Glomerular visceral epithelial cell (primary cell): ENCODE measurements around the gene OR9A2.
"Not testable (repeated sequence)": the region's sequence is repeated elsewhere in the genome, so short reads cannot be mapped to it uniquely, and the experiment has no call there.

Experiments
- DNase-seq: peaks from one replicate; pipeline ENCODE4 v3.0.0-alpha.2; 2016; ENCODE audit errors: extremely low spot score

The OR9A2 gene

GRCh38 chr7:143018931-143019330 is 8.0 kb downstream of the OR9A2 start:
- no peak for DNase-seq

- DNase-seq, result no peak
Measured at GRCh38 chr7:143016996-143017395, 9.9 kb downstream of the OR9A2 start.

- no peak for DNase-seq
Measured at GRCh38 chr7:143015926-143016490, 10.9 kb downstream of the OR9A2 start.

- no peak for DNase-seq
Measured at GRCh38 chr7:143015084-143015483, 11.8 kb downstream of the OR9A2 start.

GRCh38 chr7:143013893-143014292 is 13.0 kb downstream of the OR9A2 start:
- DNase-seq, result no peak

DNA sequence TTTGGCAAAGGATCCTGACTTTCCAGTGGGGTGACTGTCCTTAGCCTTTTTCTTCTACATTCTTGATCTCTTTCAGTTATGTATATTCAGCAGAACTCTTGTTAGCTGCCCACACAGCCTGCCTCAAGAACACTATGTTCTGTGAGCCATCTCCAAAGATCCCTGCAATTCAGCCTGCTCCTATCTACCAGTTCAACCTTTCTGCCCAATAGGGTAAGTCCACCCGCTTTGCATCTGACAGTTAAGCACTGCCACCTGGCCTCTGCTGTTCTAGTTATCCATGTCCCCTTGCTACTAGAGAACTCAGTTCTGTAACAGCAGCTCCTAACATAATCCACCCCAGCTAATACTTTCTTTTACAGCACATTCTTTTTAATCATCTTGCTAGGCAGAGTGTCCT is 13.5 kb downstream of the OR9A2 start:
- no peak for DNase-seq

DNA sequence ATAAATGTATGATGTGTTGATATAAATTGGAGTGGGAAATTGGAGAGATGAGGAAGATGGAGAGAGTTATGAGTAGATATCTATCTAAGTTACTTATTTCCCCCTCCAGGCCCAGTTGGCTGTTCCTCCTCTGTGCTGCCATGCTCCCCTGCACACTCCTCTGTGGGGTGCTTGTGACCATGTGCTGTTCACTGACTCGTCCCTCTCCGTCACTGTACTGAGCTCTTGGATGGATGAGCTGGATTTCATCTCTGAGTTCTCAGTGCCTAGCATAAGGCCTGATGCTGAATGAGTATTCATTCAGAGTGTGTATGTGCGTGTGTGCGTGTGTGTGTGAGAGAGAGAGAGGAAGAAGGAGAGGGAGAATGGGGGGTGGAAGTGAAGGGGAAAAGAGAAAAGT is 14.5 kb downstream of the OR9A2 start:
- DNase-seq, result no peak

GRCh38 chr7:143012001-143012400 is 14.9 kb downstream of the OR9A2 start:
- DNase-seq, result no peak

DNA sequence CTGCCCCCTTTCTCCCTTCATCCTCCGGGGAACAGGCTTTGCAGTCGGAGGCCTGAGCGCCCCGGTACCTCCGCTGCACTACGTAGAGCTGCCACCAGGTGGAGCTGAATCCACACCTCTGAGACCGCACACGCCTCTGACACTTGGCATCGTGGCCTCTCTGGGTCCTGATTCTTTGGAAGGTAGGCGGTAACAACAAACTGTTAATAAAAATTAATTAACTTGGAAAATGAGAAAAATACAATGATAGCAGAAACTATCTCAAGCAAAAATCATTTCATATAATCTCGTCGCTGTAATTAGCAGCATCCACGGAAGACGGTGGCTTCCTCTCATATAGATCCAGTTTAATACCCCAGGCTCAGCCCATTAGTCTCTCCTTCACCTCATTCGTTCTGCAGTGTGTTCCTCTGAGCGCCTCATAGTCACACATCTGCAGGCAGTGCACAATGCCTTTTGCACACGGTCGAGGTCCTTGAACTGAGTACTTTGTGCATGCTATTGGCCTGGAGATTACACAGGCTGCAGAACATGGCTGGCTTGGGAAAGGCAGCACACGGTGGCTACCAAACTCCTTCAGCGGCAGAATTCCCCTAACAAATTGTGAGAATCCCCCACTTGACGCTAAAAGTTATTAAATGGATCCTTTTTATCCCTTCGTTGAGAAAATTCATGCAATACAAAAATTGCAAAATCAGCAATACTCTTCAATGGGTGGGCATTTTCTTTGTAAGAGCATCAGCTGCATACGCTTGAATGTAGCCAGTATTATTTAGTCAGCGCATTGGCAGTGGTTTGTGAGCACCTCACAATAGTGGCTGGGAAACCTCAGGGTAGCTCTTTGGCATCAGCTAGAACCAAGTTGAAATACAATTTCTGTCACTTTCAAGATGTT is 18.7 kb downstream of the OR9A2 start:
- peak; percentile 58 for DNase-seq

GRCh38 chr7:143005632-143006260 is 21.2 kb downstream of the OR9A2 start:
- no peak for DNase-seq

DNA sequence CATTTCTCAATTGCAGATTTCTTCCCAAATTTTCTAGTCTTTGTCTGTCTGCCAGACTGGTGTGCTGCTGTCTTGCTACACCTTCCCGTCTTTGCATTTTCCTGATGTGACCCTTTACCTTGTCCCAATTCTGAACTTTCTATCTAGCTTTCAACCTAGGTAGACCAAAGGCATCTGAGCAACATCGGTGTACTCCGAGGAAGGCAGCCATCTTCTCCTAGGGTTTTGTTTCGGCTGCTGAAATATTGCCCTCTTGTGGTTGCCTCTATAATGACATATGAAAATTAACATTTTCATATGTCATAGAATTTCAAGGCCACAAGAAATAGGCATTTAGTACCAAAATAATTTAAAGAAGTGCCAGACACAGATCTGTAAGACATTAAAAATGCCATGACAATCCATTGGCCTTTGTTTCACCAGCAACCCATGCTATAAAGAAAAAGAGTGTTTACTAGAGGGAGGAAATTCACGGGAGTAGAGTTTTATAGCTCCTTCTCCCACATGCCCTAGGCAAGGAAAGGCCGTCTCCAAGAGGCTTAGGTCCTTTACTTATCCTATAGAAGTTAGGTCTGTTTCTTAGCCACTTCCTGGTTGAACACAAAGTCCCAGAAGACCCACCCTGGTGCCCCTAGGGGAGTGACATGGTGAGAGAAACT is 23.4 kb downstream of the OR9A2 start:
- DNase-seq, result peak; percentile 22

- DNase-seq, result no peak
Measured at GRCh38 chr7:143002898-143003297, 24.0 kb downstream of the OR9A2 start.

GRCh38 chr7:143002106-143002505 is 24.8 kb downstream of the OR9A2 start:
- no peak for DNase-seq

- DNase-seq, result no peak
Measured at GRCh38 chr7:143000648-143001047, 26.3 kb downstream of the OR9A2 start.

- DNase-seq, result no peak
Measured at GRCh38 chr7:142999793-143000192, 27.1 kb downstream of the OR9A2 start.

DNA sequence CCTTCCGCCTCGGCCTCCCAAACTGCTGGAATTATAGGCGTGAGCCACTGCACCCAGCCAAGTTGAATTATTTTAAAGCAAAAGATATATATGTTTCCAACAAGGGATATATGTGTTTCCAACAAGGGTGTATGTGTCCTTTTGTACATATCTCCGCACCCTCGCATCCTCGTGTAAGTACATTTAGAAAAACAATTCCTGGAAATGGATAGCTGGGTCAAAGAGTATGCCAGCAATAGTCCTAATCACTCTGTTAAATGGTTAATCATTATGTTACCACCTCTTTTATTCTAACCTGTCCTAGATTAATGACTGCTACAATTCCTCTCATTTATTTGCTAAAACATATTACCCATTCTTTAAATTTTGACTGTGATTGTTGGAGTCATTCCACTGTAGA is 28.0 kb downstream of the OR9A2 start:
- DNase-seq, result no peak

DNA sequence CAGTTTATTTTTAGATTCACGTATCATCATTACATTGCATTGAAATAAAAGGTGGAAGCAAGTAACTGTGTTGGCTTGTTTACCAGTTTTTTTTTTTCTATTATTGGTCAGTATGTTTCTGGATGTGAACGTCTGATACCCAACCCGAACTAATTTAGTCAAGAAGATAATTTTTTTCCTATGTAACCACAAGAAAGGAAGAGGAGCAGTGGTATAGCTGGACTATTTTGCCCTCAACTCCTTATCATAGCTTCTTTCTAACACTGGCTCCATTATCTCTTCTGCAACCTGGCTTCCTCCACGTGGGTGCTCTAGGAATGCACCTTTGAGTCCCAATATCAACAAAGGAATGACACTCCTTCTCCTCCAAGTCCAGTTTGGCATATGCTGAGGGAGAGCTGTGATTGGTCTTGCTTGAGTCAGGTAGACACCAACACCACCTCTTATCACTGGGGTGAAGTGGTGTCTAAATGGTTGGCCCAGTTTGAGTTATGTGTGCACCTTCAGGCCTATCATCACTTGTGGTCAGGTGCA is 29.4 kb downstream of the OR9A2 start:
- DNase-seq, result no peak

GRCh38 chr7:142992427-142992826 is 34.5 kb downstream of the OR9A2 start:
- DNase-seq, result no peak

DNA sequence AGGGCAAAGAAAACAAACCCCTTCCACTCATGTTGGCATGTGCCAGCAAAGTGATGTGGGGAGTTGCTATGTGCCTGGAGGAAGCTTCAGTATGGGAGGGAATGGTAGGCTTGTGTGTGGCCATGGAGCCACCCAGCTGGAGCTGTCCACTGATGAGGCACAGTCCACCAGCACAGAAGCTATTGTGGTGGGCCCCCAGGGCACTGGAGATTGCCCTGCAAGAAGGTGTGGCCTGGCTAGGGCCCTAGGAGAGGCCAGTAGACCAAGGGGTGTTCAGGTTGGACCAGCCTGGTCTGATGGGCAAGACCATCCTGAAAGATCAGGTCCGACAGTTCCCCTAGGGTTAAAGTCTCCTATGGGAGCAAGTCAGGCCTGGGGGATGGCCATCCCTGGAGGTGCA is 42.6 kb downstream of the OR9A2 start:
- DNase-seq, result no peak

DNA sequence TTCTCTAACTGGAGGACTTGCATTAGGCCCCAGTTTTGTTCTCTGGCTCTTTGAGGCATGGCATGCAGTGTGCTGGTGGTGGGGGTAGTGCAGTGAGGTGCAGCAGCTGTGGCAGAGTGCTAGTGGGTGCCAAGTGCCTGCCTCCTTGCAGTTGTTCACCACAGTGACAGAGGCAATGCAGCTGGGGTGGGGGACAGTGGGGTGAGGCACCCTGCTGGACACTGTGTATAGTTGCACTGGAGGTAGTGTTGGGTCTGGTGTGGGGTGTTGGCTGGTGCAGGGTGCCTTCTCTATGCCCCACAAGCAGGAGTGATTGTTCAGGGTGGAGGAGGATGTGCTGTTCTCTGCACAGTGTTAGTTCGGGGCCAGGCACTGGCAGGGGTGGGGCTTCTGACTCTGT is 43.1 kb downstream of the OR9A2 start:
- DNase-seq, result no peak

- DNase-seq, result not testable (repeated sequence)
Measured at GRCh38 chr7:142978402-142978801, 48.5 kb downstream of the OR9A2 start.
